Panc1 (cell line): Measurements from ENCODE around the gene NLRP14. TPM values are rescaled to one million over a fixed set of nuclear protein-coding genes. Genes with fewer than 3 reads are reported as not detected.

Experiments used
- ATAC-seq: fragments of 200-7000 bp; cut with Tn5 transposase; 2 replicates; pipeline ENCODE4 v1.9.1; 2020; ENCODE audit warnings: mild to moderate bottlenecking, moderate library complexity
- BruUV-seq: library from RNA; stranded (reverse); fragments of 400-500 nt; replicated peaks from 2 replicates; lab custom pipeline; 2021; lab: Mats Ljungman, UMichigan
- CTCF ChIA-PET: fragments of 300-600 bp; sonication (Branson Sonifier 250); formaldehyde crosslinking; loops from one replicate; lab custom pipeline; 2022; ENCODE audit warnings: antibody characterized with exemption; lab: Charles Lee
- POLR2A ChIA-PET: fragments of 300-600 bp; sonication (Branson Sonifier 250); formaldehyde crosslinking; loops from one replicate; lab custom pipeline; 2022; ENCODE audit warnings: antibody characterized with exemption; lab: Charles Lee
- DNase-seq: peaks from one replicate; pipeline ENCODE4 v3.0.0-alpha.2; 2010; ENCODE audit warnings: low read depth, low spot score
- H3K27ac ChIP-seq: 2 replicates; pipeline ENCODE4 v1.5.1; 2011; ENCODE audit warnings: mild to moderate bottlenecking, low read length, inconsistent platforms
- H3K27me3 ChIP-seq: fragments of 200-500 bp; sonication (Bioruptor generic); 2 replicates; pipeline ENCODE4 v1.6.0; 2014; ENCODE audit warnings: low read length, inconsistent platforms; ENCODE audit not compliant: control insufficient read depth, insufficient read depth
- H3K36me3 ChIP-seq: fragments of 200-500 bp; sonication (Bioruptor generic); 2 replicates; pipeline ENCODE4 v1.5.1; 2014; ENCODE audit warnings: inconsistent platforms, mild to moderate bottlenecking, low read length, moderate library complexity; ENCODE audit not compliant: control insufficient read depth, insufficient read depth
- H3K4me1 ChIP-seq: 2 replicates; pipeline ENCODE4 v1.5.1; 2011; ENCODE audit warnings: inconsistent platforms, mild to moderate bottlenecking, low read length, moderate library complexity; ENCODE audit not compliant: control insufficient read depth, insufficient read depth
- H3K4me3 ChIP-seq, 2 experiments: 2 replicates each; pipeline ENCODE4 v1.5.1; 2011 to 2012; ENCODE audit warnings: low read depth in 2 of 2, low read length in 2 of 2, mild to moderate bottlenecking in 2 of 2, inconsistent platforms in 1 of 2, moderate library complexity in 1 of 2
- H3K9me3 ChIP-seq: fragments of 200-500 bp; sonication (Bioruptor generic); 2 replicates; pipeline ENCODE4 v1.5.1; 2014; ENCODE audit warnings: low read depth, mild to moderate bottlenecking, inconsistent platforms, low read length, moderate library complexity; ENCODE audit not compliant: control insufficient read depth, insufficient read depth
- CTCF ChIP-seq: fragments of 450-650 bp; IDR thresholded peaks from 2 replicates; pipeline ENCODE4 v1.5.1; 2017; ENCODE audit warnings: mild to moderate bottlenecking
- POLR2AphosphoS5 ChIP-seq: IDR thresholded peaks from 2 replicates; pipeline ENCODE4 v1.6.1; 2012; ENCODE audit warnings: mild to moderate bottlenecking, low read depth, low read length, moderate library complexity
- REST ChIP-seq, 2 experiments: IDR thresholded peaks; 2 replicates each; pipeline ENCODE4 v1.6.1; 2011 to 2012; ENCODE audit warnings: low read depth in 2 of 2, control low read depth in 1 of 2, low read length in 1 of 2, mild to moderate bottlenecking in 1 of 2, moderate library complexity in 1 of 2; ENCODE audit not compliant: insufficient read depth in 1 of 2
- SIN3A ChIP-seq: IDR thresholded peaks from 2 replicates; pipeline ENCODE4 v1.6.1; 2012; ENCODE audit warnings: low read depth, mild to moderate bottlenecking, low read length, moderate library complexity, borderline replicate concordance; ENCODE audit not compliant: insufficient read depth
- TCF7L2 ChIP-seq: IDR thresholded peaks from 2 replicates; pipeline ENCODE4 v1.6.1; 2011; ENCODE audit warnings: mild to moderate bottlenecking, low read depth, low read length, inconsistent platforms
- in situ Hi-C: cut with HindIII; loops from 2 replicates; pipeline ENCODE4 v1.10.0; 2016; ENCODE audit warnings: low sequenced_read_pairs, low pct_unique_long_range_greater_than_20kb
- intact Hi-C: fragments of 100-400 bp; cut with micrococcal nuclease; formaldehyde crosslinking; loops from one replicate; pipeline ENCODE4 v1.10.0; 2022; ENCODE audit not compliant: unreplicated experiment
- total RNA-seq: library from RNA; stranded (reverse); gene quantifications from one replicate; pipeline ENCODE4 v1.2.1, GENCODE V29; 2021; ENCODE audit not compliant: unreplicated experiment

Gene NLRP14
- total RNA-seq, 1 experiment from 2014 or later = 0.08 TPM

- POLR2A ChIA-PET = interaction anchor here (0.7 kb wide), 1 partner anchor 12 kb away, joined by 3 read pairs; the partner anchor contains the start of gene NLRP14
- Histone ChIP-seq H3K27ac (no peak overlapping the region), H3K36me3 (no peaks in the 10 kb centered on the region), H3K9me3 (no peaks in the 10 kb centered on the region), H3K4me3 (no peak overlapping the region), H3K4me1 (no peaks in the 10 kb centered on the region), H3K27me3 (peaks cover 38% of the 10 kb centered on the region)
- ATAC-seq (no peak), DNase-seq (no peak)
- CTCF ChIA-PET = no interaction called here
- TF ChIP-seq SIN3A = no peak
- no peak for TF ChIP-seq POLR2AphosphoS5
- TF ChIP-seq REST (IDR thresholded peaks at IDR 0.05; ENCODE audit: insufficient read depth in 1 of 2, low read depth in 2 of 2, low read length in 1 of 2) = no peak
- TF ChIP-seq TCF7L2 = no peak
- no peak for TF ChIP-seq CTCF
- intact Hi-C loops = no loop called here
- no TSS peak for BruUV-seq
- in situ Hi-C loops = no loop called here
These were observed 12.4 kb downstream of the NLRP14 start for GRCh38 chr11:7032692-7033091.

- no peak for ATAC-seq
- CTCF ChIA-PET = no interaction called here
- TF ChIP-seq POLR2AphosphoS5 (no peak), REST (IDR thresholded peaks at IDR 0.05; ENCODE audit: insufficient read depth in 1 of 2, low read depth in 2 of 2, low read length in 1 of 2) (no peak), SIN3A (no peak), TCF7L2 (no peak), CTCF (no peak)
- no TSS peak for BruUV-seq
- Histone ChIP-seq H3K4me1 (no peaks in the 10 kb centered on the region), H3K27ac (no peak overlapping the region), H3K4me3 (no peak overlapping the region), H3K9me3 (no peaks in the 10 kb centered on the region), H3K36me3 (no peaks in the 10 kb centered on the region), H3K27me3 (peaks cover 34% of the 10 kb centered on the region)
- no peak for DNase-seq
- POLR2A ChIA-PET = no interaction called here
- intact Hi-C loops = no loop called here
- in situ Hi-C loops = no loop called here
These were observed 13.7 kb downstream of the NLRP14 start for GRCh38 chr11:7034019-7034418.
